GM23338 (cell line): ENCODE results near the gene TTYH3. TPM values are rescaled to one million over a fixed set of nuclear protein-coding genes. Genes with fewer than 3 reads are reported as not detected.

Experiments
- ATAC-seq: fragments of 200-7000 bp; cut with Tn5 transposase; 3 replicates; pipeline ENCODE4 v1.9.1; 2020
- DNase-seq: peaks from one replicate; pipeline ENCODE4 v3.0.0-alpha.2; 2015; ENCODE audit warnings: low spot score
- H2AFZ ChIP-seq: fragments of 200-600 bp; sonication (generic); 2 replicates; pipeline ENCODE4 v1.8.0; 2016; ENCODE audit warnings: antibody characterized with exemption, mild to moderate bottlenecking, moderate library complexity
- H3F3A ChIP-seq: fragments of 200-600 bp; sonication (generic); replicated peaks from 2 replicates; pipeline ENCODE4 v1.8.0; 2017; ENCODE audit warnings: antibody characterized with exemption, mixed run types, low read depth
- H3K27ac ChIP-seq: fragments of 200-600 bp; sonication (generic); 2 replicates; pipeline ENCODE4 v1.6.1; 2016; ENCODE audit warnings: low read depth
- H3K27me3 ChIP-seq: fragments of 200-600 bp; sonication (generic); 2 replicates; pipeline ENCODE4 v1.8.0; 2016; ENCODE audit warnings: mild to moderate bottlenecking, mixed run types, moderate library complexity; ENCODE audit not compliant: insufficient read depth
- H3K36me3 ChIP-seq: fragments of 200-600 bp; sonication (generic); 2 replicates; pipeline ENCODE4 v1.8.0; 2016; ENCODE audit warnings: mild to moderate bottlenecking; ENCODE audit not compliant: insufficient read depth
- H3K4me1 ChIP-seq: fragments of 200-600 bp; sonication (generic); 2 replicates; pipeline ENCODE4 v1.8.0; 2016; ENCODE audit warnings: mild to moderate bottlenecking, moderate library complexity; ENCODE audit not compliant: insufficient read depth
- H3K4me2 ChIP-seq: fragments of 200-600 bp; sonication (generic); 2 replicates; pipeline ENCODE4 v1.7.1; 2017; ENCODE audit warnings: mixed run types
- H3K4me3 ChIP-seq: fragments of 200-600 bp; sonication (generic); 2 replicates; pipeline ENCODE4 v1.6.1; 2016; ENCODE audit warnings: mixed run types
- H3K79me2 ChIP-seq: fragments of 200-600 bp; sonication (generic); replicated peaks from 2 replicates; pipeline ENCODE4 v1.8.0; 2017; ENCODE audit warnings: mild to moderate bottlenecking; ENCODE audit not compliant: insufficient read depth
- H3K9me2 ChIP-seq: fragments of 200-600 bp; sonication (generic); 2 replicates; pipeline ENCODE4 v1.8.0; 2017; ENCODE audit not compliant: insufficient read depth
- H4K20me1 ChIP-seq: fragments of 200-600 bp; sonication (generic); replicated peaks from 2 replicates; pipeline ENCODE4 v1.8.0; 2017; ENCODE audit warnings: mild to moderate bottlenecking; ENCODE audit not compliant: insufficient read depth
- H3K27ac Mint-ChIP-seq: 2 replicates; pipeline ENCODE4 v1.8.0; 2020; ENCODE audit warnings: inconsistent platforms, mild to moderate bottlenecking, moderate library complexity, mixed read lengths
- H3K27me3 Mint-ChIP-seq: 3 replicates; pipeline ENCODE4 v1.8.0; 2022; ENCODE audit warnings: low read depth, mild to moderate bottlenecking, moderate library complexity, mixed read lengths, inconsistent platforms; ENCODE audit not compliant: insufficient read depth, poor library complexity
- H3K36me3 Mint-ChIP-seq: 3 replicates; pipeline ENCODE4 v1.8.0; 2021; ENCODE audit warnings: low read depth, mild to moderate bottlenecking, inconsistent platforms, moderate library complexity, mixed read lengths
- H3K4me1 Mint-ChIP-seq: 3 replicates; pipeline ENCODE4 v1.8.0; 2020; ENCODE audit warnings: mild to moderate bottlenecking, inconsistent platforms, mixed read lengths
- H3K4me3 Mint-ChIP-seq: 3 replicates; pipeline ENCODE4 v1.8.0; 2021; ENCODE audit warnings: moderate library complexity, mild to moderate bottlenecking, inconsistent platforms, mixed read lengths
- H3K9me3 Mint-ChIP-seq: 3 replicates; pipeline ENCODE4 v1.8.0; 2020; ENCODE audit warnings: moderate library complexity, mild to moderate bottlenecking, inconsistent platforms, mixed read lengths
- CTCF ChIP-seq, 2 experiments: fragments of 200-600 bp in 1 of 2; sonication (generic) in 1 of 2; conservative IDR thresholded peaks; 2 replicates each; pipeline versions ENCODE4 v1.5.1 to v1.6.1; 2016 to 2017; ENCODE audit warnings: antibody characterized with exemption in 2 of 2, low read depth in 2 of 2, mild to moderate bottlenecking in 2 of 2, moderate library complexity in 1 of 2
- EZH2 ChIP-seq: fragments of 200-600 bp; sonication (generic); IDR thresholded peaks from one replicate; pipeline ENCODE4 v1.8.0; 2017; ENCODE audit warnings: antibody characterized with exemption, mild to moderate bottlenecking, low read depth; ENCODE audit not compliant: unreplicated experiment
- JUNB ChIP-seq: IDR thresholded peaks from one replicate; pipeline ENCODE4 v1.6.1; 2016; ENCODE audit warnings: antibody characterized with exemption; ENCODE audit not compliant: unreplicated experiment
- NANOG ChIP-seq: IDR thresholded peaks from 2 replicates; pipeline ENCODE4 v1.6.1; 2016; ENCODE audit warnings: antibody characterized with exemption, borderline replicate concordance
- POLR2AphosphoS5 ChIP-seq: IDR thresholded peaks from 2 replicates; pipeline ENCODE4 v1.6.1; 2016; ENCODE audit warnings: antibody characterized with exemption, low read depth
- REST ChIP-seq: IDR thresholded peaks from one replicate; pipeline ENCODE4 v1.6.1; 2018; ENCODE audit warnings: antibody characterized with exemption; ENCODE audit not compliant: unreplicated experiment
- ZNF462 ChIP-seq: fragments of 250-450 bp; sonication (Bioruptor Pico); IDR thresholded peaks from 2 replicates; pipeline ENCODE4 v1.5.0; 2020; ENCODE audit warnings: mild to moderate bottlenecking, moderate library complexity
- polyA plus RNA-seq: library from polyadenylated mRNA; unstranded; fragments of >200 nt; fragmentation: Nextera tagmentation; extraction: Ambion mirVana; gene quantifications from 2 replicates; pipeline ENCODE4 v1.2.1, GENCODE V29; 2016
- total RNA-seq: library from RNA; depleted of rRNA; stranded (reverse); fragments of >200 nt; shearing (Covaris generic); gene quantifications from 2 replicates; pipeline ENCODE4 v1.2.3, GENCODE V29; 2014

The TTYH3 gene
- total and polyA plus RNA-seq, 2 experiments from 2014 or later = 59.6 to 126 TPM

GRCh38 chr7:2594599-2594998 lies 37.2 kb upstream of the TTYH3 start:
- no peaks in the 10 kb centered on the region; the same call in 2 of the 3 replicates for H3K4me1 Mint-ChIP-seq
- H3K27me3 ChIP-seq = no peaks in the 10 kb centered on the region
- no peaks in the 10 kb centered on the region for H3K4me1 ChIP-seq
- ATAC-seq = no peak
- TF ChIP-seq CTCF (conservative IDR thresholded peaks at IDR 0.05; ENCODE audit: low read depth in 2 of 2) = no peak
- TF ChIP-seq REST = no peak
- TF ChIP-seq EZH2 = no peak
- TF ChIP-seq JUNB = no peak
- no peak for TF ChIP-seq NANOG
- no peak for TF ChIP-seq POLR2AphosphoS5
- no peak overlapping the region for H3K4me3 ChIP-seq
- no peaks in the 10 kb centered on the region for H3K9me3 Mint-ChIP-seq
- no peak overlapping the region for H2AFZ ChIP-seq
- H3K36me3 ChIP-seq = no peaks in the 10 kb centered on the region
- DNase-seq = no peak
- H3K36me3 Mint-ChIP-seq = no peaks in the 10 kb centered on the region; the same call in 1 of the 3 replicates
- H4K20me1 ChIP-seq = no peaks in the 10 kb centered on the region
- no peak overlapping the region for H3K4me2 ChIP-seq
- no peak overlapping the region for H3K4me3 Mint-ChIP-seq
- H3K79me2 ChIP-seq = no peaks in the 10 kb centered on the region
- H3K27ac ChIP-seq = no peak overlapping the region
- peaks cover 13% of the 10 kb centered on the region for H3K27me3 Mint-ChIP-seq
- no peak overlapping the region for H3K27ac Mint-ChIP-seq
- H3K9me2 ChIP-seq = no peaks in the 10 kb centered on the region
- H3F3A ChIP-seq = 0 out of 2 replicates have a peak, but pooled peaks cover 4% of the 10 kb centered on the region

- H3F3A ChIP-seq = 0 out of 2 replicates have a peak, but pooled peaks cover 4% of the 10 kb centered on the region
- no peaks in the 10 kb centered on the region; the same call in 2 of the 3 replicates for H3K4me1 Mint-ChIP-seq
- ATAC-seq (no peak), DNase-seq (no peak)
- H2AFZ ChIP-seq = no peak overlapping the region
- H3K36me3 Mint-ChIP-seq = no peaks in the 10 kb centered on the region; the same call in 1 of the 3 replicates
- no peak overlapping the region; the same call in 1 of the 2 replicates for H3K27ac ChIP-seq
- H3K9me3 Mint-ChIP-seq = no peaks in the 10 kb centered on the region
- H3K79me2 ChIP-seq = no peaks in the 10 kb centered on the region
- no peak overlapping the region for H3K27ac Mint-ChIP-seq
- H3K27me3 Mint-ChIP-seq = peaks cover 13% of the 10 kb centered on the region
- no peaks in the 10 kb centered on the region for H3K36me3 ChIP-seq
- no peak for TF ChIP-seq ZNF462 (CRISPR knock-in tag)
- TF ChIP-seq CTCF (conservative IDR thresholded peaks at IDR 0.05; ENCODE audit: low read depth in 2 of 2) = 0 out of 4 replicates have a peak, but pooled peaks of 1 of the 2 experiments have one; percentile 8
- no peaks in the 10 kb centered on the region for H3K27me3 ChIP-seq
- H3K4me1 ChIP-seq = no peaks in the 10 kb centered on the region
- H3K4me3 Mint-ChIP-seq = no peak overlapping the region
- H3K4me3 ChIP-seq = no peak overlapping the region
- H3K9me2 ChIP-seq = no peaks in the 10 kb centered on the region
- no peak overlapping the region for H3K4me2 ChIP-seq
- H4K20me1 ChIP-seq = no peaks in the 10 kb centered on the region
Observed at GRCh38 chr7:2595258-2595860, 36.4 kb upstream of the TTYH3 start.
